Measurements from ENCODE around the gene PANX2. TPM values are rescaled to one million over a fixed set of nuclear protein-coding genes. Genes with fewer than 3 reads are reported as not detected.

PANX2 gene
- total and polyA plus RNA-seq, 2 donors (not counting 1 experiment from before 2014, with no cell fraction given) = 0.04 to 0.59 TPM

DNA sequence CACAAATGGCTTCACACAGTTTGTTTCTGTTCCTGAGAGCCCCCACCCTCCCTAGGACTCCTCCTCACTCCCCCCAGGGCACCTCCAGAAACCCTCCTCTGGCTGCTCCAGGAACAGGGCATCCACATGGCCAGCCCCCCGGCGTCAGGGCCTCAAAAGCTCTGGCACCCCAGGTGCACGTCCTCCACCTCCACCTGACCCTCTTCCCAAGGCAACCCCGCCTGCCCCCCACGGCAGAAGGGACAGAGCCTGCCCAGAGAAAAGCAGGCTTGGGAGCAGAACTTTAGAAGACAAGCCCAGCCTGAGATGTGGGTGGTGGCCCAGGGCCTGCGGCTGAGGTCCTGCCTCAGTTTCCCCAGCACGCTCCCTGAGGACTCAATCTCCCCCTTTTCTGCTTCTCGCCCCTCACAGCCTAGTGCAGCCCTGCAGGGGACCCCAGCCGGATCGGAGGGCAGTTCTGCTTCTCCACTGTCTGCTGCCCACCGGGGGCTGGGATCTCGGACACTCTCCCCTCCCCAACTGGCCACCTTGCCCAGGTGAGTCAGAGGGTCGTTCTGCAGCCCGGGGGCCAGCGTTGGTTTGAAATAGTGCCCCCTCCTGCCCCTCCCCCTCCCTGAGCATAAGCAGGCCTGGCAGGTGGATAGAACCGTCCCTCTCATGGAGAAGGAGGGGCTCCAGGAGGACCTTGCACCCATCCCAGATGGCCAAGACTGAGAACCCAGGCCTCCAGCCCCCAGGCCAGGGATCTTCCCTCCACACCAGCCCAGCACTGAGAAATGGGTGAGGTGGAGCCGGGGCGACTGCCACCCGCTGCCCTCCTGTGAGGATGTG, 12.8 kb downstream of the PANX2 start:
- CTCF ChIA-PET = no interaction called here
- ATAC-seq (ENCODE audit: low read depth) (no peak), DNase-seq (no peak)
- Histone ChIP-seq H2AFZ (ENCODE audit: insufficient read depth, low read depth, low read length, poor library complexity, severe bottlenecking) (no peak overlapping the region), H3K27ac (ENCODE audit: low read length in 2 of 2) (no peak overlapping the region), H3K9me3 (ENCODE audit: control extremely low read depth in 1 of 3, control insufficient read depth in 2 of 3, insufficient read depth in 1 of 3, low read length in 2 of 3) (no peaks in the 10 kb centered on the region), H3K4me2 (replicated peaks; ENCODE audit: low read depth, low read length, poor library complexity, severe bottlenecking) (no peak overlapping the region), H3K36me3 (replicated peaks in 1 of 2; ENCODE audit: control extremely low read depth in 1 of 2, control insufficient read depth in 1 of 2, extremely low read depth in 1 of 2, insufficient read depth in 2 of 2, low read length in 1 of 2) (peaks cover 0 to 3% of the 10 kb centered on the region in 2 experiments), H3K79me2 (ENCODE audit: control insufficient read depth, insufficient read depth, low read length) (peaks cover 11% of the 10 kb centered on the region), H3K9ac (ENCODE audit: low read length) (no peak overlapping the region), H3K4me1 (ENCODE audit: control insufficient read depth in 2 of 2, insufficient read depth in 2 of 2, low read length in 2 of 2) (peaks cover 38 to 43% of the 10 kb centered on the region in 2 donors), H3K27me3 (replicated peaks in 1 of 4; ENCODE audit: control extremely low read depth in 1 of 4, control insufficient read depth in 3 of 4, insufficient read depth in 4 of 4, low read length in 3 of 4) (peaks cover 0 to 21% (median 2%) of the 10 kb centered on the region in 4 experiments), H4K20me1 (ENCODE audit: control insufficient read depth, insufficient read depth, low read length, poor library complexity, severe bottlenecking) (no peaks in the 10 kb centered on the region), H3K4me3 (ENCODE audit: control extremely low read depth in 1 of 5, extremely low read depth in 1 of 5, insufficient read depth in 1 of 5, low read depth in 2 of 5, low read length in 4 of 5) (no peak overlapping the region)
- no peak for TF ChIP-seq EZH2 (IDR thresholded peaks at IDR 0.05; ENCODE audit: borderline replicate concordance, insufficient read depth, low read depth, low read length, poor library complexity, severe bottlenecking)
- TF ChIP-seq, protein P1, sequence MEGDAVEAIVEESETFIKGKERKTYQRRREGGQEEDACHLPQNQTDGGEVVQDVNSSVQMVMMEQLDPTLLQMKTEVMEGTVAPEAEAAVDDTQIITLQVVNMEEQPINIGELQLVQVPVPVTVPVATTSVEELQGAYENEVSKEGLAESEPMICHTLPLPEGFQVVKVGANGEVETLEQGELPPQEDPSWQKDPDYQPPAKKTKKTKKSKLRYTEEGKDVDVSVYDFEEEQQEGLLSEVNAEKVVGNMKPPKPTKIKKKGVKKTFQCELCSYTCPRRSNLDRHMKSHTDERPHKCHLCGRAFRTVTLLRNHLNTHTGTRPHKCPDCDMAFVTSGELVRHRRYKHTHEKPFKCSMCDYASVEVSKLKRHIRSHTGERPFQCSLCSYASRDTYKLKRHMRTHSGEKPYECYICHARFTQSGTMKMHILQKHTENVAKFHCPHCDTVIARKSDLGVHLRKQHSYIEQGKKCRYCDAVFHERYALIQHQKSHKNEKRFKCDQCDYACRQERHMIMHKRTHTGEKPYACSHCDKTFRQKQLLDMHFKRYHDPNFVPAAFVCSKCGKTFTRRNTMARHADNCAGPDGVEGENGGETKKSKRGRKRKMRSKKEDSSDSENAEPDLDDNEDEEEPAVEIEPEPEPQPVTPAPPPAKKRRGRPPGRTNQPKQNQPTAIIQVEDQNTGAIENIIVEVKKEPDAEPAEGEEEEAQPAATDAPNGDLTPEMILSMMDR (IDR thresholded peaks at IDR 0.05) = no peak
- Mint-ChIP-seq H3K27me3 (peaks cover 5% of the 10 kb centered on the region), H3K4me3 (peak overlapping the region; percentile 71), H3K27ac (peak overlapping the region; percentile 65), H3K9me3 (ENCODE audit: insufficient read depth) (no peaks in the 10 kb centered on the region), H3K4me1 (peaks cover 30% of the 10 kb centered on the region)
- 96% methylated on average over 17 of the region's 19 CpGs for WGBS (ENCODE audit: insufficient coverage)
- intact Hi-C loops (cut with micrococcal nuclease) = no loop called here
- POLR2A ChIA-PET = interaction anchor here (1.1 kb wide), 1 partner anchor 10 kb away, joined by 3 read pairs; no protein-coding TSS in a partner anchor
